GM12875 (cell line): ENCODE results near the gene MMP23B.
A peak's percentile ranks its signal among the peaks of the same experiment; 100 is the strongest.
"Not testable (repeated sequence)": the region's sequence is repeated elsewhere in the genome, so short reads cannot be mapped to it uniquely, and the experiment has no call there.

Experiments used
- H3K4me3 ChIP-seq: one replicate; pipeline ENCODE4 v1.5.1; 2011; ENCODE audit warnings: low read depth, low read length, control low read depth
- CTCF ChIP-seq: IDR thresholded peaks from 2 replicates; pipeline ENCODE4 v1.5.1; 2011; ENCODE audit warnings: low read depth, mild to moderate bottlenecking, control low read depth, inconsistent platforms, low read length, moderate library complexity, borderline replicate concordance; ENCODE audit not compliant: insufficient read depth

The MMP23B gene

GRCh38 chr1:1672181-1672965 is 40.4 kb downstream of the MMP23B start:
- no peak overlapping the region for H3K4me3 ChIP-seq
- no peak for TF ChIP-seq CTCF

GRCh38 chr1:1674806-1675205 is 42.8 kb downstream of the MMP23B start:
- not testable (repeated sequence) for H3K4me3 ChIP-seq

- H3K4me3 ChIP-seq, result not testable (repeated sequence)
Observed at GRCh38 chr1:1675218-1675617, 43.2 kb downstream of the MMP23B start.

DNA sequence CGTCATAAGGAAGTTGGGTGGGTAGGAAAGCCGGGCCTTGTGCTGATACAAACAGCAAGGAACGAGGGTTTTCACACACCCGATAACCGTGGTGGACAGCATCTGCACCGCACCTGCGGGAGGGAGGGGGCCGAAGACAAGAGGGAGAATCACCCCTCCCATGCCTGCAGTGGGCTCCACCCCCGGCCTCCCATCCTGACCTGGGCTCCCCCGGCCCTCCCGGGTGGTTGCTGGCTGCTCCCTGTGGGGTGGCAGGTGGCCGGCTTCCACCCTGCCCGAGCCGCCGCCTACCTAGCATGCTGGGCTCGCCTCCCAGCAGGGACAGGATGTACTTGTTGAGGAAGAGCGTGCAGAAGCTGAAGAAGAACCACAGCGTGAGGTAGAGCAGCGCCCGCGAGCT is 44.1 kb downstream of the MMP23B start:
- H3K4me3 ChIP-seq, result not testable (repeated sequence)

DNA sequence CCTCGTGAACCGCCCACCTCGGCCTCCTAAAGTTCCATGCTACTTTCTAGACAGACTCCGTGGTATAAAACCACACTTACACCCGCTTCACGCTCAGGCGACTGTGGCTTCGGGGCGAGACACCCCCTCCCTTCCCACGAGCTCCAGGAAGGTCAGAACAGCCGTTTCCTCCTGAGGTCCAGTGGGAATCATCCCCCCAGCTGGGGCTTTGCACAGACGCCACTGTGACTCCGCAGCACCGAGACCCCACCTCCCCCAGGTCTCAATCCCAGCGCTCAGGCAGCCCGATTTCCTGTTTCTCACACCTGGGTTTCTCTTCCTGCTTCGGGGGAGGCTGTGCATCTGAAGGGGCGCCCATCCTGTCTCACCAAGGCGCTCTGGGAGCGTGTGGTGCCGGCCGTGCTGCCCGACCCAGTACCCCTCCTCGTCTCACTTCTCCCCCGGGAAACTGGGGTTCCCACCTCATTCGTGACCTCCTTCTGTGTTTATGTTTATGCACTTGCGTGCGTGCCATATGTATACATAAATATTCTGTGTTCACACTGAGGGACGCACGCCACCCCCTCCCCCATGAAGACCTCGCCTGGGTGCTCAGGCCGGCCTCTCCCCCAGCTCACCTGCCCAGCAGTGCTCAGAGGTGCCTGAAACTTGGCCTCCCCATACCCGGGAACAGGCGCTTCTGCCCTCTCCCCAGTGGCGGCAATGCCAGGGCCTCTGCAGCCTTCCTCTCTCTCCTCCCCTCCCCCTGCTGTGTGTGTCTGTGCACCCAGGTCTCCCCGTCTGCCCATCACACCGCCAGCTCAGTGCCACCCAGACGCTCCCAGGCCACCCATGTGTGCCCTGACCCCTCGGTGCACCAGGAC is 46.0 kb downstream of the MMP23B start:
- peak overlapping the region; percentile 36 for H3K4me3 ChIP-seq
- TF ChIP-seq CTCF, result no peak

GRCh38 chr1:1678581-1679380 is 46.8 kb downstream of the MMP23B start:
- TF ChIP-seq CTCF, result peak; percentile 66
- peak overlapping the region; percentile 2 for H3K4me3 ChIP-seq

- no peak overlapping the region for H3K4me3 ChIP-seq
- no peak for TF ChIP-seq CTCF
Observed at GRCh38 chr1:1680031-1680911, 48.3 kb downstream of the MMP23B start.

DNA sequence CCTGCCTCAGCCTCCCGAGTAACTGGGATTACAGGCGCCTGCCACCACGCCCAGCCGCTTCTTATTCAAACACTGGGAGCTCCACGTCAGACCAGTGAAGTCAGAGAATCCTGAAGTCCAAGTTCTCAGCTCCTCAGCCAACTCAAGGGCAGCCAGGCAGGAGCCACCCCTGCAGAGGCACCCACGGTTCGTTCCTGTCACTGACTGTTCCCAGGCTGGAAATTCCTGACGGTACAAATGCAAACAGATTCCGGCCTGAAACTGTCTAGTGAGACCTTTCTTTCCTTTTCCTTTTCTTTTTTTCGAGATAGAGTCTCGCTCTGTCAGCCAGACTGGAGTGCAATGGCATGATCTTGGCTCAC is 48.9 kb downstream of the MMP23B start:
- TF ChIP-seq CTCF, result no peak
- H3K4me3 ChIP-seq, result no peak overlapping the region
